ENCODE results near the gene CEP162. TPM values are rescaled to one million over a fixed set of nuclear protein-coding genes. Genes with fewer than 3 reads are reported as not detected.

CEP162 gene
- total RNA-seq, 2 donors from 2014 or later: 29.7 to 39.2 TPM

GRCh38 chr6:84273048-84273809 lies 45.8 kb upstream of the CEP162 start:
- H3K4me3 ChIP-seq (ENCODE audit: low read length): no peak overlapping the region
- no peak overlapping the region for H3K4me3 Mint-ChIP-seq
- H3K27me3 Mint-ChIP-seq (ENCODE audit: insufficient read depth): no peaks in the 10 kb centered on the region
- no peaks in the 10 kb centered on the region for H3K27me3 ChIP-seq (ENCODE audit: control insufficient read depth, insufficient read depth, low read length, poor library complexity, severe bottlenecking)
- H3K27ac ChIP-seq (ENCODE audit: low read depth, low read length): no peak overlapping the region
- no peaks in the 10 kb centered on the region for H3K9me3 ChIP-seq (ENCODE audit: control insufficient read depth, low read length)
- no peaks in the 10 kb centered on the region for H3K4me1 ChIP-seq (ENCODE audit: control insufficient read depth, insufficient read depth, low read length)
- H3K27ac Mint-ChIP-seq: no peak overlapping the region
- no peak for DNase-seq
- no peak overlapping the region for H3K9ac ChIP-seq (ENCODE audit: extremely low read depth, low read length, poor library complexity, severe bottlenecking)
- H3K36me3 ChIP-seq (ENCODE audit: control insufficient read depth, insufficient read depth, low read length): no peaks in the 10 kb centered on the region
- WGBS, 2 experiments (ENCODE audit: insufficient coverage in 1 of 2, insufficient read length in 1 of 2): 82% methylated on average over 3 of the region's 3 CpGs; no CpG with 5 or more reads in 1 of the 2 experiments
- no peak for TF ChIP-seq CTCF (conservative IDR thresholded peaks at IDR 0.05)
- H3K4me1 Mint-ChIP-seq: no peaks in the 10 kb centered on the region
- no peaks in the 10 kb centered on the region for H3K9me3 Mint-ChIP-seq
- no peaks in the 10 kb centered on the region for H3K36me3 Mint-ChIP-seq (ENCODE audit: low read depth)

- no peaks in the 10 kb centered on the region for H3K27me3 ChIP-seq (ENCODE audit: control insufficient read depth, insufficient read depth, low read length, poor library complexity, severe bottlenecking)
- H3K4me3 ChIP-seq (ENCODE audit: low read length): no peak overlapping the region
- Mint-ChIP-seq H3K4me3 (no peak overlapping the region), H3K4me1 (no peaks in the 10 kb centered on the region), H3K27me3 (ENCODE audit: insufficient read depth) (no peaks in the 10 kb centered on the region), H3K27ac (no peak overlapping the region), H3K36me3 (ENCODE audit: low read depth) (no peaks in the 10 kb centered on the region), H3K9me3 (no peaks in the 10 kb centered on the region)
- no peak for TF ChIP-seq CTCF (conservative IDR thresholded peaks at IDR 0.05)
- DNase-seq: no peak
- H3K27ac ChIP-seq (ENCODE audit: low read depth, low read length): no peak overlapping the region
- no peaks in the 10 kb centered on the region for H3K9me3 ChIP-seq (ENCODE audit: control insufficient read depth, low read length)
- no peaks in the 10 kb centered on the region for H3K4me1 ChIP-seq (ENCODE audit: control insufficient read depth, insufficient read depth, low read length)
- no peak overlapping the region for H3K9ac ChIP-seq (ENCODE audit: extremely low read depth, low read length, poor library complexity, severe bottlenecking)
- H3K36me3 ChIP-seq (ENCODE audit: control insufficient read depth, insufficient read depth, low read length): no peaks in the 10 kb centered on the region
- WGBS, 2 experiments (ENCODE audit: insufficient coverage in 1 of 2, insufficient read length in 1 of 2): 91 to 95% methylated on average over 1 of the region's 1 CpG
Observed at GRCh38 chr6:84272298-84272697, 44.9 kb upstream of the CEP162 start.

- Histone ChIP-seq H3K27me3 (ENCODE audit: control insufficient read depth, insufficient read depth, low read length, poor library complexity, severe bottlenecking) (no peaks in the 10 kb centered on the region), H3K27ac (ENCODE audit: low read depth, low read length) (no peak overlapping the region), H3K4me1 (ENCODE audit: control insufficient read depth, insufficient read depth, low read length) (no peaks in the 10 kb centered on the region), H3K36me3 (ENCODE audit: control insufficient read depth, insufficient read depth, low read length) (no peaks in the 10 kb centered on the region), H3K9ac (ENCODE audit: extremely low read depth, low read length, poor library complexity, severe bottlenecking) (no peak overlapping the region), H3K9me3 (ENCODE audit: control insufficient read depth, low read length) (no peaks in the 10 kb centered on the region), H3K4me3 (ENCODE audit: low read length) (no peak overlapping the region)
- Mint-ChIP-seq H3K27me3 (ENCODE audit: insufficient read depth) (no peaks in the 10 kb centered on the region), H3K36me3 (ENCODE audit: low read depth) (no peaks in the 10 kb centered on the region), H3K27ac (no peak overlapping the region), H3K9me3 (no peaks in the 10 kb centered on the region), H3K4me3 (no peak overlapping the region), H3K4me1 (no peaks in the 10 kb centered on the region)
- DNase-seq: no peak
- no peak for TF ChIP-seq CTCF (conservative IDR thresholded peaks at IDR 0.05)
Observed at GRCh38 chr6:84271061-84271716, 43.7 kb upstream of the CEP162 start.

All from endodermal cell (in vitro differentiated cells).